ENCODE measurements around the gene ATG4B.
A peak's percentile ranks its signal among the peaks of the same experiment; 100 is the strongest.
"Not testable (repeated sequence)": the region's sequence is repeated elsewhere in the genome, so short reads cannot be mapped to it uniquely, and the experiment has no call there.

Gene ATG4B

GRCh38 chr2:241656190-241656741 is 18.8 kb downstream of the ATG4B start:
- H3K36me3 Mint-ChIP-seq = peaks cover 38% of the 10 kb centered on the region
- H3K9me3 Mint-ChIP-seq = no peaks in the 10 kb centered on the region
- no peaks in the 10 kb centered on the region for H3K27me3 Mint-ChIP-seq
- H3K4me3 Mint-ChIP-seq = no peak overlapping the region
- ATAC-seq (ENCODE audit: low read depth) = no peak
- no peaks in the 10 kb centered on the region for H3K4me1 Mint-ChIP-seq
- no peak for DNase-seq (ENCODE audit: low spot score in 2 of 2)
- peak overlapping the region; percentile 38 for H3K27ac Mint-ChIP-seq

GRCh38 chr2:241657786-241658254 is 20.3 kb downstream of the ATG4B start:
- H3K9me3 Mint-ChIP-seq = no peaks in the 10 kb centered on the region
- H3K36me3 Mint-ChIP-seq = peaks cover 33% of the 10 kb centered on the region
- H3K4me3 Mint-ChIP-seq = no peak overlapping the region
- ATAC-seq (ENCODE audit: low read depth) = no peak
- no peaks in the 10 kb centered on the region for H3K4me1 Mint-ChIP-seq
- peak overlapping the region; percentile 14 for H3K27ac Mint-ChIP-seq
- DNase-seq (ENCODE audit: low spot score in 2 of 2) = no peak
- no peaks in the 10 kb centered on the region for H3K27me3 Mint-ChIP-seq

DNA sequence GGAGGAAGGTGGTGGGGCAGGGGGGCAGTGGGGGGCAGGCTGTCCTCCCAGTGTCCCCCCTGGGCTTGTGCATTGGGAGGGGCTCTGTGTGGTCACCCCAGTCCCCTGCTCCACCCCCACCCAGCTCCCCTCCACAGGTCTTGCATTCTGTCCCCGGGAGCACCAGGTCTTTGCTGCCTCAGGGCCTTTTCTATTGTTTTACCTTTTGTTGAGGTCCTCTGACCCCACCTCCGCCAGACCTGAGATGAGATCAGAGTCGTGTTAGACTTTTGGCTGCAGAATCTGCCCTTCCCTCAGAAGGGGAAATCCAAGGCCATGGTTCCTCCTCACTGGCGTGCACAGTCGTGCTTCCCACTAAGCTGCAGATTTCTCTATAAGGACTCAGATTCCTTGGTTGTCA is 20.8 kb downstream of the ATG4B start:
- Mint-ChIP-seq H3K4me3 (no peak overlapping the region), H3K27ac (no peak overlapping the region), H3K9me3 (no peaks in the 10 kb centered on the region), H3K27me3 (no peaks in the 10 kb centered on the region), H3K4me1 (no peaks in the 10 kb centered on the region), H3K36me3 (peaks cover 33% of the 10 kb centered on the region)
- no peak for ATAC-seq (ENCODE audit: low read depth)
- no peak for DNase-seq (ENCODE audit: low spot score in 2 of 2)

DNA sequence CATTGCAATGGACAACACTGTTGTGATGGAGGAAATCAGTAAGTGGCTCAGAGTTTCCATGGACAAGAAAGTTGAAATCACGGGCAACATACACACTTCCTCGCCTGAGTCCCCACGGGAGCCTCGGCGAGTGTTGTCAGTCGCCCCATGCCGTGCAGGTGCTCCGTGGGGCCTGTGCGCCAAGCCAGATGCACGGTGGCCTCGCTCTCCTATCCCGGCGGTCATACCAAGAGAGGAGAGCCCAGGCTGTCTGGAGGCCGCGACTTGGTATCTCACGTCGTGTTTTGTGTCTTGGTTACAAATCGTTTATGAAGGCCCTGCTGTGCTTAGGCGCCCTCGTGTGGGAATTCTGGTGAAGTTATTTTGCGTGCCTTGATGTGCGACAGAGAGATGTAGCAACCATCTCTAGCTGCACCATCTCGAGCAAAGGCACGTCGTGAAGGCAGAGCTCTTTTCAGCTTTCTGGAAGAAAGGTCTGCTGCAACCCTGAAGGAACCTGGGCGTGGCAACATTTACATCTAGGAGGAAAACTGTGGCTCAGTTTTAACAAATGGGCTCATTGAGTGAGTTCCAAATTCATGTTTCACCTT is 21.8 kb downstream of the ATG4B start:
- no peak overlapping the region for H3K4me3 Mint-ChIP-seq
- H3K27me3 Mint-ChIP-seq = no peaks in the 10 kb centered on the region
- peak; percentile 21 to 36 for DNase-seq (ENCODE audit: low spot score in 2 of 2)
- no peaks in the 10 kb centered on the region for H3K9me3 Mint-ChIP-seq
- peaks cover 33% of the 10 kb centered on the region for H3K36me3 Mint-ChIP-seq
- H3K4me1 Mint-ChIP-seq = no peaks in the 10 kb centered on the region
- H3K27ac Mint-ChIP-seq = no peak overlapping the region
- peak; percentile 53 for ATAC-seq (ENCODE audit: low read depth)

- Mint-ChIP-seq H3K36me3 (peaks cover 28% of the 10 kb centered on the region), H3K27me3 (no peaks in the 10 kb centered on the region), H3K27ac (no peak overlapping the region), H3K4me1 (no peaks in the 10 kb centered on the region), H3K4me3 (no peak overlapping the region), H3K9me3 (no peaks in the 10 kb centered on the region)
- DNase-seq (ENCODE audit: low spot score in 2 of 2) = no peak
- no peak for ATAC-seq (ENCODE audit: low read depth)
These were observed 23.2 kb downstream of the ATG4B start for GRCh38 chr2:241660593-241661213.

DNA sequence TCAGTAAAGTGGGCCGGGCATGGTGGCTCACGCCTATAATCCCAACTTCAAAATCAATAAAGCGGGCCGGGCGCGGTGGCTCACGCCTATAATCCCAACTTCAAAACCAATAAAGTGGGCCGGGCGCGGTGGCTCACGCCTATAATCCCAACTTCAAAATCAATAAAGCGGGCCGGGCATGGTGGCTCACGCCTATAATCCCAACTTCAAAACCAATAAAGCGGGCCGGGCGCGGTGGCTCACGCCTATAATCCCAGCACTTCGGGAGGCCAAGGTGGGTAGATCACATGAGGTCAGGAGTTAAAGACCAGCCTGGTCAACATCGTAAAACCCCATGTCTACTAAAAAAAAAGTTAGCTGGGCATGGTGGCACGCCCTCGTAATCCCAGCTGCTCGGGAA is 25.2 kb downstream of the ATG4B start:
- peaks cover 16% of the 10 kb centered on the region for H3K36me3 Mint-ChIP-seq
- not testable (repeated sequence) for H3K27me3 Mint-ChIP-seq; ATAC-seq (ENCODE audit: low read depth); H3K9me3 Mint-ChIP-seq; DNase-seq (ENCODE audit: low spot score in 2 of 2); H3K4me3 Mint-ChIP-seq; H3K27ac Mint-ChIP-seq; H3K4me1 Mint-ChIP-seq

GRCh38 chr2:241665731-241666440 is 28.4 kb downstream of the ATG4B start:
- H3K4me3 Mint-ChIP-seq = no peak overlapping the region
- H3K9me3 Mint-ChIP-seq = no peaks in the 10 kb centered on the region
- H3K4me1 Mint-ChIP-seq = no peaks in the 10 kb centered on the region

DNA sequence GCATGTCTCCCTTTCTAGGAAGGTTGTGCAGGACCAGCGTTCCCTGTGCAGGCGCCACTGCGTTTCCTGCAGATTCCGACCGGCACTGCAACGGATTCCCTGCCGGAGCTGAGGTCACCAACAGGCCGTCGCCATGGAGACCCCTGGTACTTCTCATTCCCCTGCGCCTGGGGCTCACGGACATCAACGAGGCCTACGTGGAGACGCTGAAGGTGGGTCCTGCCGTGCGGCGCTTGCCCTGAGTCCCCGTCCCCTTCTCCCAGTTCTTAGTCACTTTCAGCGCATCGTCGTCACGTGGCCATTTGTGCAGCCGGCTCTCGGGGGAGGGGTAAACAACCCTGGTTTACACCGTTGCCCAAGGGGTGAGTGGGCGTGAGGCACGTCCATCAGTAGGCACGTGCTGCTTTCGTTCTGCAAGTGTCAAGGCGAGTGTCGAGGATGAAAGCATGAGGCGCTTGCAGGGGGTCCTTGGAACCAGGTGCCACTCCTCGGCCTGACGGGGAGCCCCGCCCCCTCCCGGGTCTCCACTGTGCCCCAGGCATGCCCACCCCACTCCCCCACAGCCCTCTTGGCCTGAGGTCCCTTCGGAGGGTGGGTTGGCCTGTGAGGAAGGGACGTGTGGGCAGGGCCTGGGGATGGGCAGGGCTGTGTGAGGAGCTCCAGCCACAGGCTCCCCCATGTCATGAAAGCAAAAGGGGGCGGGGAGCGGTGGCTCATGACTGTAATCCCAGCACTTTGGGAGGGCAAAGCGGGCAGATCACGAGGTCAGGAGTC is 29.3 kb downstream of the ATG4B start:
- H3K27ac Mint-ChIP-seq = no peak overlapping the region
- no peak for ATAC-seq (ENCODE audit: low read depth)
- no peaks in the 10 kb centered on the region for H3K9me3 Mint-ChIP-seq
- peaks cover 9% of the 10 kb centered on the region for H3K36me3 Mint-ChIP-seq
- DNase-seq (ENCODE audit: low spot score in 2 of 2) = no peak
- H3K27me3 Mint-ChIP-seq = no peaks in the 10 kb centered on the region
- H3K4me1 Mint-ChIP-seq = no peaks in the 10 kb centered on the region
- H3K4me3 Mint-ChIP-seq = no peak overlapping the region

More at GRCh38 chr2:241665731-241666440, 28.4 kb downstream of the ATG4B start:
- ATAC-seq (ENCODE audit: low read depth) (no peak), DNase-seq (ENCODE audit: low spot score in 2 of 2) (no peak)
- Mint-ChIP-seq H3K27ac (no peak overlapping the region), H3K36me3 (peaks cover 11% of the 10 kb centered on the region), H3K27me3 (no peaks in the 10 kb centered on the region)

DNA sequence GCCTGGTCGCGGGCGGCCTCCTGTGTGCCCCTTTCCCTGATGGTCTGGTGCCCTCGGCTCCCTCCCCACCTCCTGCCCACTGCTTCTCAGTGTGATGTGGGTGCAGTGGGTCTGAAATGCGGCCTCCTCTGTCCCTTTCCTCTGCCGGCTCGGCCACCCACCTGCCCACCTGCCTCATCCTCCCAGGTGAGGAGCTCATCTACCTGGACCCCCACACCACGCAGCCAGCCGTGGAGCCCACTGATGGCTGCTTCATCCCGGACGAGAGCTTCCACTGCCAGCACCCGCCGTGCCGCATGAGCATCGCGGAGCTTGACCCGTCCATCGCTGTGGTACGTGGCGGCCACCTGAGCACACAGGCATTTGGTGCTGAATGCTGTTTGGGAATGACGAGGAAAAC is 30.9 kb downstream of the ATG4B start:
- no peaks in the 10 kb centered on the region for H3K27me3 Mint-ChIP-seq
- DNase-seq (ENCODE audit: low spot score in 2 of 2) (no peak), ATAC-seq (ENCODE audit: low read depth) (no peak)
- no peak overlapping the region for H3K4me3 Mint-ChIP-seq
- H3K4me1 Mint-ChIP-seq = no peaks in the 10 kb centered on the region
- H3K27ac Mint-ChIP-seq = no peak overlapping the region
- no peaks in the 10 kb centered on the region for H3K9me3 Mint-ChIP-seq
- H3K36me3 Mint-ChIP-seq = peaks cover 10% of the 10 kb centered on the region

GRCh38 chr2:241668839-241669238 is 31.3 kb downstream of the ATG4B start:
- H3K36me3 Mint-ChIP-seq = peaks cover 10% of the 10 kb centered on the region
- no peak for ATAC-seq (ENCODE audit: low read depth)

DNA sequence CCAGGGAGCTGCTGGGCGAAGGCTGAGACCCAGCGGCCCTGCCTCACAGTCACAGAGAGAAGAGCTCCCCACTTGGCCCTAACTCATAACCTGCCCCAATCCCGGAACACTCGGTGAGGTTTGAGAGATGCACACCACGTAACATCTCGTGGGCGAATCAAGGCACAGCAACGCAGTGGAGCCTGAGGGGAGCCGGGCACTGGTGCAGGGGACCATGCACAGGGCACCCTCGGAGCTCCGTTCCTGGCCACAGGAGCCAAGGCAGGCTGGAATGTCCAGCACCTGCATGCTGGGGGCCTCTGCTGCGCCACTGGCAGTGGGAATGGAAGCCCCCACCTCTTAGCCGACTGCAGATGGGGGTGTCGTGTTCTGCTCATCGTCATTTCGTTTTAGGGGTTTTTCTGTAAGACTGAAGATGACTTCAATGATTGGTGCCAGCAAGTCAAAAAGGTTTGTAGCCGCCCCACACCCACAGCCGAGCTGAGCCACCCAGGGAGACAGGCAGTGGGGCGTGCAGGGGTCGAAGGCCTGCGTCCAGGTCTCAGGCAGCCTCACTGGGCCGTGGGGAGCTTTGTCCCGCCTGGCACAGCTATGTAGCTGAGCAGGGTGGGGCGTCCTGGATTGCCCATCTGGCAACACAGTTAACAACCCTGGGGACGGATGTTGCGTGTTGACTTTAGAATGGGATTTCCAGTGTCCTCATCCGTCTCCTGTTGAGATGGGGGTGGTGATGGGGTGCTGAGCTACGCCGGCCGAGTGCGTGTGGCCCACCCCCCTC is 33.0 kb downstream of the ATG4B start:
- no peak for DNase-seq (ENCODE audit: low spot score in 2 of 2)
- Mint-ChIP-seq H3K27me3 (no peaks in the 10 kb centered on the region), H3K4me3 (no peak overlapping the region), H3K4me1 (no peaks in the 10 kb centered on the region), H3K27ac (no peak overlapping the region), H3K36me3 (peaks cover 10% of the 10 kb centered on the region), H3K9me3 (no peaks in the 10 kb centered on the region)
- no peak for ATAC-seq (ENCODE audit: low read depth)

More at GRCh38 chr2:241668839-241669238, 31.3 kb downstream of the ATG4B start:
- Mint-ChIP-seq H3K4me1 (no peaks in the 10 kb centered on the region), H3K27ac (no peak overlapping the region), H3K27me3 (no peaks in the 10 kb centered on the region), H3K9me3 (no peaks in the 10 kb centered on the region), H3K4me3 (no peak overlapping the region)
- DNase-seq (ENCODE audit: low spot score in 2 of 2) = no peak

DNA sequence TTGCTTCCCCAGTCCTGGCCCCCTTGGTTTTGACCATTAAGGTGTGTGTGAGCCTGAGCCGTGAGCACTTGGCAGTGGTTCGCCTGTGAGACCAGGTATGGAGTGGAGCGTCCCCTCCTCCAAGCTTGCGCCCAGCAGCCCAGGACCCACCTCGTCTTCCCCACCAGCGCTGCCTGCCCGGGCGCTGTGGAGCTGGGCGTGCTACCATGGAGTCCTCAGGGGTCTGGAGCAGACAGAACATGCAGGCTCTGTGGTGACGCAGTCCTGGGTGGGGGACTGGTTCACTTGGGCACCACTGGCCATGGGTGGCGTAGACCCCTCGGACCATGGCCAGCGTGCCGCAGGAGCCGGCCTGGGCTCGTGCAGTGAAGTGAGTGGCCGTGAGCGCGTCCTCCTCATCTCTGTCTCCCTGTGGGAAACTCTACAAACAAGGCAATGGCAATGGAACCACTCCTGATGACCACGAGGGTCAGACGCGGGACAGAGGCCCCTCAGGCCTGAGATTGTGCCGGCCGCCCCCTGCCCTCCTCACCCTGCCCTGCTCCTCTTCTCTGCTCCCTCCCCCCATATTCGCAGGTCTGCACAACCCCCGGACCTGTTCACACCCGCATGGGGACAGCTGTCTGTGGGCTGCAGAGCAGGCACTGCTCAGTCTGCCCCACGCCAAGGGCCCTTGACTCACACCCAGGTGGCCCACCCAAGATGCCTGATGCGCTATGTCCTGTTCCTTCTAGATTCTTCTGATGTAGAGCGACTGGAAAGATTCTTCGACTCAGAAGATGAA is 34.2 kb downstream of the ATG4B start:
- H3K27me3 Mint-ChIP-seq = no peaks in the 10 kb centered on the region
- H3K4me3 Mint-ChIP-seq = no peak overlapping the region
- peaks cover 10% of the 10 kb centered on the region for H3K36me3 Mint-ChIP-seq
- H3K9me3 Mint-ChIP-seq = no peaks in the 10 kb centered on the region
- no peak for ATAC-seq (ENCODE audit: low read depth)
- H3K27ac Mint-ChIP-seq = no peak overlapping the region
- no peaks in the 10 kb centered on the region for H3K4me1 Mint-ChIP-seq
- DNase-seq (ENCODE audit: low spot score in 2 of 2) = no peak

Measured in memory B cell (primary cell).